Epithelial cell of proximal tubule (primary cell): ENCODE data around the gene CMTM3. TPM values are rescaled to one million over a fixed set of nuclear protein-coding genes. Genes with fewer than 3 reads are reported as not detected.
"Not testable (repeated sequence)": the region's sequence is repeated elsewhere in the genome, so short reads cannot be mapped to it uniquely, and the experiment has no call there.

Experiments
- DNase-seq: peaks from one replicate; pipeline ENCODE4 v3.0.0-alpha.2; 2011; ENCODE audit warnings: low read depth
- H3K4me3 ChIP-seq: 2 replicates; pipeline ENCODE4 v1.5.1; 2011; ENCODE audit warnings: low read depth, mild to moderate bottlenecking, low read length
- total RNA-seq: library from RNA; depleted of rRNA; stranded (reverse); fragments of >200 nt; gene quantifications from 2 replicates; pipeline ENCODE4 v1.2.3, GENCODE V29; 2015
- TF ChIP-seq, protein P1 (sequence below): conservative IDR thresholded peaks from 2 replicates; pipeline ENCODE4 v1.5.1; 2012; ENCODE audit warnings: low read depth, mild to moderate bottlenecking, low read length

Gene CMTM3
- total RNA-seq, 1 donor from 2014 or later, result 122 TPM

DNA sequence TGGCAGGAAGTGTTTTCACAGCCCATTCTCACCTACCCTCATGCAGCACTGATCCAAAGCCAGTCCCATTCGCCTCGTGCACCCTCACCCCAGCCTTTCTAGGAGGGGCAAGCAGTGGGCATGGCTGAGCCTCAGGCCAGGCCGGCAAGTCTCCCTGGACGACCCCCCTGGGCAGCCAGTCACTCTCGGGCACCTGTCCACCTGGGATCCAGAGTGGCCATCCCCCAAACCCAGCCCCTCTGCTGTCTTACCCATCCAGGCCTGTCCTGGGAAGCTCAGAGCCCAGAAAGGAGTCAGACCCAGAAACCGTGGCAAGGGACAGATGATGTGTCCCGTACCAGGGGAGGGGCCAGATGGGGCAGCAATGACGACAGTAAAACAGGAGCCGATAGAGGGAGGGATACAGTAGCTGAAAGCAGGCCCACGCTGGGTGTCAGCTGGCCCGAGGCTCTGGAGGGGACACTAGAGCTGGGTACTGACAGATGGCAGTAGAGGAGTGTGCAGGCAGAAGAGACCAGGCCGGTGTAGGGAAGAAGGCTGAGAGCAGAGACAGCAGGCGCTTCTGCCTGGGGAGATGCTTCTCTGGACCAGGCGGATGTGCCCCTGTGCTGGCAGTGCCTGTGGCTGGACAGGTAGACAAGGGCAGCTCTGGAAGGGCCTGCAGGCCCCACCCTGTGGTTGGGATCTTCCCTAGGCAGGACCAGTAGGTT is 5.8 kb downstream of the CMTM3 start:
- H3K4me3 ChIP-seq, result no peak overlapping the region
- TF ChIP-seq, protein P1, sequence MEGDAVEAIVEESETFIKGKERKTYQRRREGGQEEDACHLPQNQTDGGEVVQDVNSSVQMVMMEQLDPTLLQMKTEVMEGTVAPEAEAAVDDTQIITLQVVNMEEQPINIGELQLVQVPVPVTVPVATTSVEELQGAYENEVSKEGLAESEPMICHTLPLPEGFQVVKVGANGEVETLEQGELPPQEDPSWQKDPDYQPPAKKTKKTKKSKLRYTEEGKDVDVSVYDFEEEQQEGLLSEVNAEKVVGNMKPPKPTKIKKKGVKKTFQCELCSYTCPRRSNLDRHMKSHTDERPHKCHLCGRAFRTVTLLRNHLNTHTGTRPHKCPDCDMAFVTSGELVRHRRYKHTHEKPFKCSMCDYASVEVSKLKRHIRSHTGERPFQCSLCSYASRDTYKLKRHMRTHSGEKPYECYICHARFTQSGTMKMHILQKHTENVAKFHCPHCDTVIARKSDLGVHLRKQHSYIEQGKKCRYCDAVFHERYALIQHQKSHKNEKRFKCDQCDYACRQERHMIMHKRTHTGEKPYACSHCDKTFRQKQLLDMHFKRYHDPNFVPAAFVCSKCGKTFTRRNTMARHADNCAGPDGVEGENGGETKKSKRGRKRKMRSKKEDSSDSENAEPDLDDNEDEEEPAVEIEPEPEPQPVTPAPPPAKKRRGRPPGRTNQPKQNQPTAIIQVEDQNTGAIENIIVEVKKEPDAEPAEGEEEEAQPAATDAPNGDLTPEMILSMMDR, result no peak
- DNase-seq, result no peak

DNA sequence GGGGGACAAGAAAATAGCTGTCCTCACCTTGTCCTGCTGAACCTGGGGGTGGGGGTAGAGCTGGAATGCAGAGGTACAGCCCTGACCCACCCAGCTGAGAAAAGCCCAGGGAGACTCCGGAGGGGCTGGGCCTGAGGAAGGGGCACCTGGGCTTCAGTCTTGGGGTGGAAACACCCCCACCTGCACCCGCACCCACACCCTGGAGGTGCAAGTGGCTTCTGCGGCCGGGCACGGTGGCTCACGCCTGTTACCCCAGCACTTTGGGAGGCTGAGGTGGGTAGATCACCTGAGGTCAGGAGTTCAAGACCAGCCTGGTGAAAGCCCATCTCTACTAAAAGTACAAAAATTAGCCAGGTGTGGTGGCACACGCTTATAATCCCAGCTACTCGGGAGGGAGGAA is 7.4 kb downstream of the CMTM3 start:
- DNase-seq, result not testable (repeated sequence)

DNA sequence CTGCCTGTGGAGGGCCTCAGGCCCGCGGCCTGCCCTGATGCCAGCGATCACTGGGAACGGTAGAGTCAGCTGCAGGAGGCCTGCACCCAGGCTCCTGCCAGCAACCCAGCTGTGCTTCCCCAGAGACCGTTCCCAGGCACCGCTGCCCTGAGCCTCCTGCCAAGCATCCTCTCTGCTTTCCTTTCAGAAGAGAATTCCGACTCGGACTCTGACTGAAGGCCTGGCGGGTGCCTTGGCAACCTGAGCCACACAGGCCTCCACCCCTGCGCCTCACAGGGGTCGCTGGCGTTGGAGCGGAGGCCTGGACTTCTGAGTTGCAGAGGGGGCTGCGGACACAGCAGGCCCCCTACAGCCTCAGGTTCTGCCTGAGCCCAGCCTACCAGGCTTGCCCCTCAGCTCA is 7.9 kb downstream of the CMTM3 start:
- no peak overlapping the region for H3K4me3 ChIP-seq
- DNase-seq, result no peak
- TF ChIP-seq, protein P1, result no peak

More for the DNA sequence above, 7.4 kb downstream of the CMTM3 start:
- H3K4me3 ChIP-seq, result not testable (repeated sequence)

DNA sequence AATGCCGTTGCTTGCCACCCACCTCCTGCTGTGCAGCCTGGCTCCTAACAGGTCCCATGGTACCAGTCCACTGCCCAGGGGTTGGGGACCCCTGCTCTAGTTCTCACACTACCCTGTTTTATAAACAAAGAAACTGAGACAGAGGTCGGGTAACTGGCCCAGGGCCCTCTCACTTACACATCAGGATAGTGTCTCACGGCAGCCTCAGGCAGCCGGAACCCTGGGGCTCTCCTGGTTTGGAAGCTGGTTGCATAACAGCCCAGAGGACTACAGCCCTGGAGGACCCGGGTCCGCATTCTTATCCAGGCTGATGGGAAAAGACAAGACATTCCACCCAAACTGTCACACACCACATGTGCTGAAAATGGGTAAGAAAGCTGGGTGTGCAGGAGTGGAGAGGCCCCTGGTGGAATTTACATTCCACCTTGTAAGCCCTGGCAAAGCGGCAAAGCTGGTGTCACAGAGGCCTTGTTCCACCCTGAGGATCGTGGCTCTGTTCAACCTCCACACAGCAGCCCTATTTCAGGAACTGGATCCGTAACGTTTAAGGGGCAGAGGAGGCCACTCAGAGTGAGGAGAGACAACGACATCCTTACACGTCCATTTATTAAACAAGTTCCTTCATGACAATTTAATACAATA is 9.8 kb downstream of the CMTM3 start:
- DNase-seq, result no peak
- TF ChIP-seq, protein P1, result no peak
- H3K4me3 ChIP-seq, result no peak overlapping the region

DNA sequence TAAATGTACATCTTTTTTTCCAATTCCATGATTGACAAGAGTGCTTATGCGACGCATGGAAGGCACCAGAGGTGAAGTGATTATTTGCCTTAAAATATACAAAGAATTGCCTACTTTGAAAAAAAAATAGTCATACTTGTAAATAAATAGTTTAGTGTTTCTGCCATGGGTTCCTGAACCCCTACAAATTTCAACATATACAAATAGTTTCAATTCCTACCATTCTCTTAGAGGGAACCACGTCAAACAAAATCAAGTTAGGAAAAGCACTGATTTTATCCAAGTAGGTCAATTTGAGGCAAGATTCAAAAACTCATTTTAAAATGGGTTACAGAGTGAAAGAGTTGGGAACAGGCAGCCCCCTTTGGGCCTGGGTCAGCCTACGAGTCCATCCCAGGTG is 11.7 kb downstream of the CMTM3 start:
- TF ChIP-seq, protein P1, result no peak
- H3K4me3 ChIP-seq, result no peak overlapping the region
- no peak for DNase-seq

DNA sequence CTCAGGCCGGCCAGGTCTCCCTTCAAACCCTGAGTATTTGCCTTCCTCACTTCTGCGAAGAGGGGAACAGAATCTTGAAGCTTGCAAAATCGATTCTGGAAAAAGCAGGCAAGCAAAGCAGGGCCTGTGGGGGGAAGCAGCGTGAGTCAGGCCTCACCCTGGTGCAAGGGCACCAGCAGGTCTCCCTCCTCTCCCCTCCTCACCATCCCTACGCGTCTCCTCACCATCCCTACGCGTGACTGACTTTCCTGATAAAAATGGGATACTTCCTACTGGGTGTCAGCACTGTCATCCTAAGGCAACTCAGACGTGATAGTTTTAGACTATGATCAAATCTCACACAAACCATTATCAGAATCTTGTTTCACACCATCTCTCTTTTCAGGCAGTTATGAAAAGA is 12.1 kb downstream of the CMTM3 start:
- no peak overlapping the region for H3K4me3 ChIP-seq
- TF ChIP-seq, protein P1, result no peak
- no peak for DNase-seq

DNA sequence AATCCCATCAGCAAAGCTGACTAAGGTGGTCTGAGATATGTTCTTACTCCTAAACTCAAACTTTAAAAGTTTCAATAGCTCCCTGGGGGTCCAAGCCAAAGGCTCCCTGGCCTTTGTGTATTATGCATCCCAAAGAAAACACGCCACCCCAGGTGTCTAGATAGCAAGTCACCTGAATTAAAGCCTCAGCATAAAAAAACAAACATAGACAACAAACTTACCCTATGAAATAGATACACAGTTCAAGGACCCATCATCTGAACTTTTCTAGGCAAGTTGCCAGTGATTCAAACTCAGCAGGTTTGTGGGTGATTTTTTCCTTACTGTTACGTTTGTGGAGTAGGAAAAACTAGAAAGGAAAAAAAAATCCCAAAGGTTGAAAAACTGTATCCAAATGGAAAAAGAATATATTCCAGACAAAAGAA is 12.5 kb downstream of the CMTM3 start:
- TF ChIP-seq, protein P1, result no peak
- no peak for DNase-seq
- H3K4me3 ChIP-seq, result no peak overlapping the region
